AG10803 (cell line): Measurements from ENCODE around the gene HFE.
"Not testable (repeated sequence)": the region's sequence is repeated elsewhere in the genome, so short reads cannot be mapped to it uniquely, and the experiment has no call there.

Source experiments
- DNase-seq: peaks from one replicate; pipeline ENCODE4 v3.0.0; 2010; ENCODE audit warnings: low read depth
- H3K4me3 ChIP-seq: 2 replicates; pipeline ENCODE4 v1.5.1; 2011; ENCODE audit warnings: mild to moderate bottlenecking, low read length, control low read depth
- TF ChIP-seq, protein P1 (sequence below): conservative IDR thresholded peaks from 2 replicates; pipeline ENCODE4 v1.5.1; 2011; ENCODE audit warnings: mild to moderate bottlenecking, low read length, control low read depth, inconsistent platforms

HFE gene

DNA sequence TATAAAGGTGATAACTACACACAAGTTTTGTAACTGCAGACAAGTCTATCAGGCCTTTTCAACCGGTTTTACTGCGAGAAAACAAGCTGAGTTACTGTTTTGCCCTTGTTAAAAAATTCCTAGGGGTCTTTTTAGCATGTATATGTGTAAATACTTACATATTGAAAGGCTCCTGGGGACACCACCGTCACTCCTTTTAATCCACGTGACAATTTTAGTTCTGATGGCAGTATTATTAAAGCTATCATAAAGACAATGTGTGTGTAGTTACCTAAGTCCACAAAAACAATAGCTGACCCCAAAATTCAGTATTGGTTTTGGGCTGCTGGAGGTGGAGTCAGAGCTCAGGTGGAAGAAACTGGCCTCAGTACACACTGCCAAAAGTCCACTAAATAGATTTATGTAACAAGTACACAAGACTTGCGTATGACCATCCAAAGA lies 41.3 kb upstream of the HFE start:
- TF ChIP-seq, protein P1, sequence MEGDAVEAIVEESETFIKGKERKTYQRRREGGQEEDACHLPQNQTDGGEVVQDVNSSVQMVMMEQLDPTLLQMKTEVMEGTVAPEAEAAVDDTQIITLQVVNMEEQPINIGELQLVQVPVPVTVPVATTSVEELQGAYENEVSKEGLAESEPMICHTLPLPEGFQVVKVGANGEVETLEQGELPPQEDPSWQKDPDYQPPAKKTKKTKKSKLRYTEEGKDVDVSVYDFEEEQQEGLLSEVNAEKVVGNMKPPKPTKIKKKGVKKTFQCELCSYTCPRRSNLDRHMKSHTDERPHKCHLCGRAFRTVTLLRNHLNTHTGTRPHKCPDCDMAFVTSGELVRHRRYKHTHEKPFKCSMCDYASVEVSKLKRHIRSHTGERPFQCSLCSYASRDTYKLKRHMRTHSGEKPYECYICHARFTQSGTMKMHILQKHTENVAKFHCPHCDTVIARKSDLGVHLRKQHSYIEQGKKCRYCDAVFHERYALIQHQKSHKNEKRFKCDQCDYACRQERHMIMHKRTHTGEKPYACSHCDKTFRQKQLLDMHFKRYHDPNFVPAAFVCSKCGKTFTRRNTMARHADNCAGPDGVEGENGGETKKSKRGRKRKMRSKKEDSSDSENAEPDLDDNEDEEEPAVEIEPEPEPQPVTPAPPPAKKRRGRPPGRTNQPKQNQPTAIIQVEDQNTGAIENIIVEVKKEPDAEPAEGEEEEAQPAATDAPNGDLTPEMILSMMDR = no peak
- H3K4me3 ChIP-seq = peak overlapping the region; percentile 60
- no peak for DNase-seq

DNA sequence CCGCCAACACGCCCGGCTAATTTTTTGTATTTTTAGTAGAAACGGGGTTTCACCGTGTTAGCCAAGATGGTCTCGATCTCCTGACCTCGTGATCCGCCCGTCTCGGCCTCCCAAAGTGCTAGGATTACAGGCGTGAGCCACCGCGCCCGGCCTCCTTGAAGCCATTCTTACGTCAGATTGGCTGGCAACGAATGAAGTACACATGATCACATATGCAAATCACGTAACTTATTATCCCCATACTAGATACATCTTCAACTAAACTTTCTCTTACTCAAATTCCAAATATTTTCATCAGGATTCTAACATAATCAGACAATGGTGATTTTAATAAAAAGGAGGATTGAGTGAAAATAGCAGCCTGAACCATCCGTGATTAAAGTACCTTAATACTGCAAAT lies 39.9 kb upstream of the HFE start:
- DNase-seq, H3K4me3 ChIP-seq: not testable (repeated sequence)

DNA sequence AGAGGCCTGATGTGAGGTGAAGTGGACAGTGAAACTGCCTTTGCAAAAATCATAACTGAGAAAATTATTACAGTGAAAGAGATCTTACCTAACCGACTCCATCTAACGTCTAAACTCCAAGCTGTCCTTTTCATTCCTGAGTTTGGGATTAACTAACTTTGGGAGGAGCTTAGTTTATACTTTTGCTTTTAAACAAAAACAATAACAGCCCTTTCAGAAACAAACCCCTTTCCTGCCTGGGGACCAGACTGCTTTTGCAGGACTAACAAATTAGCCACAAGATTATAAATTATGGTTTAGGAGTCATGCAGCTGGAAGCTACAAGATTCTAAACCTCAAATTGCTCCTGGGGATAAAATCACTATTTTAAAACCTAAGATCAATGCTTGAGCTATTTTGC lies 38.6 kb upstream of the HFE start:
- TF ChIP-seq, protein P1 = no peak
- no peak overlapping the region for H3K4me3 ChIP-seq
- peak; percentile 13 for DNase-seq

DNA sequence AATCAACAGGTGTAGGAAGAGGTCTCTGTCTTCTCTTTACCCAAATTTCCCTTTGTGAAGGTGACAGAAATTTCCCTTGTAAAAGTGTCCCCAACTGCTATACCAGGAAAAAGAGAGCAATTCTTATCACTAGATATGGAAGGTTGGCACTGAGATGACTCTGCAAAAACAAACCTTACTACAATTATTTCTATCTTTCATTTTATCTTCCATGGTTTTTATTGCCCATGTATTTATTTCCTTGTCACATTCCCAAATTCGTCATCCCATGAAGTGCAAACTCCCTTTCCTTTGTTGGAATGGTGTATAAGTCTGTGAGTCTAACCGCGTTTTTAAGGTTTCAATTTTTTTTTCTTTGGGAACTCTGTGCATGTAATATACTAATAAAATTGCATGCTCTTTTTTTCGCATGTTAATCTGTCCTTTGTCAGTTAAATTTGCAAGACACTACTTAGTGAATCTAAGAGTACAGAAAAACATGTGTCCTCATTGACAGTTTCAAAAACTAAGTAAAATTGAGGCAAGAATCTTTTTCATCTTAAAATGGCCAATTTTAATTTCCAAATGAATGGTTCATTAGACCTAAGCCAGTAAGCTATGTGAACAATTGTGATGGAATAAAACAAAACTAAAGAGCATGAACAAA lies 35.4 kb upstream of the HFE start:
- DNase-seq = no peak
- no peak overlapping the region for H3K4me3 ChIP-seq
- TF ChIP-seq, protein P1 = no peak

DNA sequence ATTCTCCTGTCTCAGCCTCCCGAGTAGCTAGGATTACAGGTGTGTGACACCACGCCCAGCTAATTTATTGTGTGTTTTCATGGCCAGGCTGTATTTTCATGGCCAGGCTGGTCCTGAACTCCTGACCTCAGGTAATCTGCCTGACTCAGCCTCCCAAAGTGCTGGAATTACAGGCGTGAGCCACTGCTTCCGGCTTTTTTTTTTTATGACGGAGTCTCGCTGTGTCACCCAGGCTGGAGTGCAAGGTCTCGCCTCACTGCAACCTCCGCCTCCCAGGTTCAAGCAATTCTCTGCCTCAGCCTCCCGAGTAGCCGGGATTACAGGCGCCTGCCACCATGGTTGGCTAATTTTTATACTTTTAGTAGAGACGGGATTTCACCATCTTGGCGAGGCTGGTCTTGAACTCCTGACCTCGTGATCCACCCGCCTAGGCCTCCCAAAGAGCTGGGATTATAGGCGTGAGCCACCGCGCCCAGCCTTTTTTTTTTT lies 34.4 kb upstream of the HFE start:
- not testable (repeated sequence) for DNase-seq, H3K4me3 ChIP-seq

DNA sequence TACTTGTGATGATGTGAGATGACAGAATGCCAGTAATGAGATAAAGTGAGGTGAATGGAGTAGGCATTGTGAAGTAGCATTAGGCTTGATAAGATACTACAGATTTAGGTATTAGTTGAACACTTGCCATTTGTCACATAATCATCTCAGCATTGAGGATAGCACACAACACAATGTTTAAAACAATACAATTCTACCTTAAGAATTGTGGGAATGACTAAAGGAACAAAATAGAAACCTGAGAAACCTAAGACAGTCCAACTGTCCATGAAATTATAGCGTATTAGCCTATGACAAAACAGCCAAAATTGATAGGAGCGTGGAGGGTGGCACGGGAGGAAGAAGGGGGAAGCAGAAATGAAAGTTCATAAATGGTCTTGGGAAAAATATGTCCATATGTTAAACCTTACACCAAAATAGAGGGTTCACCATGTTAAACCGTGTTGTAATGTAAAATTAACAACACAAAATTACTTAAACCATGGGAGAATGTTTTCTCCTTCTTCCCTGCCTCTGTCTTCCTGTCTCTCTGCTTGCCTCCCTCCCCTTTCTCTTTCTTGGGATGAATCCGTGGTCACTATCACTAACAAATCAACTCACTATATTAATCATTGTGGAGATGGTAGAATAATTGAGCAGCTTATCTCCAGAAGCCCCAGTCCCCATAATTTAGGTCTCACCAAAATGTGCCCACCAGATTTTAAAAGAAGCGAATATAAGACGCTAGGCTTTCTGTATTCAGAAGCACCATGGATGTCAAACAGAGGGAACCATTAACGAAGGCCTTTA lies 33.0 kb upstream of the HFE start:
- DNase-seq = peak; percentile 19
- peak overlapping the region; percentile 77 for H3K4me3 ChIP-seq
- TF ChIP-seq, protein P1 = no peak

DNA sequence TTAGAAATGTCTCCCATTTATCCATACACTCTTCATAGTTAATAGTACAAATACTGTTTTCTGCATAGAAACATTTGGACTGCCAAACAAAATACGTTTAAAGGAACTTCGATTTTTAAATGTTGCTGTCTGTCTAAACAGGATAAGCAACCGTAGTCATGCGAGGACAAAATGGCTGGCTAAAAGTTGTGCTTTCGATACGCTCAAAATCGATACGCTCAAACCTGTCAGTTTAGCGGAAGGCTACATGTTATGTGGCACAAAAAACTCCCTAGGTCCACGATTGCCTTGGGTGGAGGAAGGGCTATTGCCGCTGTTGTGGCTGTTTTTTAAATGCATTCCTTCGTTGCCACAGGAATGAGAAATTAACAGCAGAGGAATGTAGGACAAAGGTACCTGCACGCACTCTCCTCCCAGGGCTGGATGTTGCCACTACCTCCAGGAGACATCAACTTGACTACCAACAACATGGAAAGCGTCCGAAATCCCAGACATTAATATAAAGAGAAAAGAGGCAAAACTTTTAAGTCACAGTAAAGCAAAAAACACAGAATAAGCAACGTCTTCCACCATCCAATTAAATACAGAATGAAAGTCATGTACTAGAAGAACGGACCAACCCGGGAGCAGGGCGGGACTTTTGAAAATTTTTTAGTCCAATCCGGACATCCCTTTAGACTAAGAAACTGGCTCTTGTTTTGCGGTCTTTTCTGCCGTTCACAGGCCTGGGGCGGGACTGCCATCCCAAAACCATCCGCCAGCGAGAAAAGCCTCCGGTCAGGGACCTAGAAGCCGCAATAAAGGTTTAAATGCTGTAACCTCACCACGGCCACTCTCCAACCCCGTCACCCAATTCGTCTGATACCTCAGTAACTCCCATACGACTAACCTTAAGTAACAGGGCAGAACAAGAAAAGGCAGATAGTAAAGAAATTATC lies 32.2 kb upstream of the HFE start:
- peak; percentile 98 for DNase-seq
- TF ChIP-seq, protein P1 = peak; percentile 16; the same call in 1 of the 2 replicates
- peak overlapping the region; percentile 77 for H3K4me3 ChIP-seq
